Endothelial cell of umbilical vein (primary cell): ENCODE results near the gene DAPK2.

Experiments
- EZH2 ChIP-seq: IDR thresholded peaks from 2 replicates; pipeline ENCODE4 v1.6.1; 2012; ENCODE audit warnings: borderline replicate concordance, low read depth, mild to moderate bottlenecking, moderate library complexity, low read length, inconsistent platforms; ENCODE audit not compliant: severe bottlenecking
- JUN ChIP-seq: IDR thresholded peaks from 2 replicates; pipeline ENCODE4 v1.6.1; 2011; ENCODE audit warnings: borderline replicate concordance, low read depth; ENCODE audit not compliant: insufficient read length, insufficient read depth
- POLR2A ChIP-seq: IDR thresholded peaks from 2 replicates; pipeline ENCODE4 v1.6.1; 2012; ENCODE audit warnings: low read depth, mild to moderate bottlenecking, control low read depth, low read length
- POLR2AphosphoS5 ChIP-seq: IDR thresholded peaks from 2 replicates; pipeline ENCODE4 v1.6.1; 2012; ENCODE audit warnings: low read depth, mild to moderate bottlenecking, control low read depth, low read length, moderate library complexity; ENCODE audit not compliant: insufficient read depth
- TF ChIP-seq, protein P1 (sequence below), 2 donors: IDR thresholded peaks; 1 replicate in 1 of 2; 2 replicates in 1 of 2; pipeline ENCODE4 v1.5.1; 2011; ENCODE audit warnings: low read length in 2 of 2, mild to moderate bottlenecking in 2 of 2, moderate library complexity in 2 of 2, control low read depth in 1 of 2, inconsistent platforms in 1 of 2, low read depth in 1 of 2; ENCODE audit not compliant: insufficient read depth in 1 of 2; ENCODE audit errors: extremely low read depth in 1 of 2
- TF ChIP-seq, protein P2 (sequence below): IDR thresholded peaks from 2 replicates; pipeline ENCODE4 v1.6.1; 2011; ENCODE audit not compliant: insufficient read depth, insufficient read length

DNA sequence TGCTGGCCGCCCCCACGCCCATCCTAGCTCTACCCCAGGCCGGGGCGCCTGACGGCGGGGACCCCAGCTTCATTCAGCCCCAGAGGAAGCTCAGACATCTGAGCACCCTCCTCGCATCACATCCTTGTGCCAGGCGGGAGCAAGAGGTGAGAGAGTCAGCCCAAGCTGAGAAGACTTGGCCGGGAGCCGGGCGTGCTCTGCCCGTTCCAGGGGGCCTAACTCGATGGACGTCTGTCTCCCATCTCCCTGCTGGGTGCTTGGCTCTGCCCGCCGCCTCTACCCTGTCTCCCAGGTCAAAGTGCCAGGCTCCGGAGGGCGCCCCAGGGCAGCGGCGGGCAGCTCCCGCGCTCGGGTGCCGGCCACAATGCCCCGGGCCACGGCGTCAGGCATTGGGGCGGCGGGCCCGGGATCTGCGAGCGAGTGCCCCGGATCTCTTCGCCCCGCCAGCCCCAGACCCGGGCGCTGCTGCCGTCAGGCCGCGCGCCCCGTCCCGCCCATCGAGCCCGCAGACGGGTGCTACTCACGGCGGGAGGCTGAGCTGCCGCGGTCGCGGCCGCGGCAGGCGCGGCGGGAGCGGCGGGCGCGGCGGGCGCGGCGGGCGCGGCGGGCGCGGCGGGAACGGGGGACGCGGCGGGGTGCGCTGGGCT lies 388 bp downstream of the DAPK2 start:
- TF ChIP-seq, protein P1, sequence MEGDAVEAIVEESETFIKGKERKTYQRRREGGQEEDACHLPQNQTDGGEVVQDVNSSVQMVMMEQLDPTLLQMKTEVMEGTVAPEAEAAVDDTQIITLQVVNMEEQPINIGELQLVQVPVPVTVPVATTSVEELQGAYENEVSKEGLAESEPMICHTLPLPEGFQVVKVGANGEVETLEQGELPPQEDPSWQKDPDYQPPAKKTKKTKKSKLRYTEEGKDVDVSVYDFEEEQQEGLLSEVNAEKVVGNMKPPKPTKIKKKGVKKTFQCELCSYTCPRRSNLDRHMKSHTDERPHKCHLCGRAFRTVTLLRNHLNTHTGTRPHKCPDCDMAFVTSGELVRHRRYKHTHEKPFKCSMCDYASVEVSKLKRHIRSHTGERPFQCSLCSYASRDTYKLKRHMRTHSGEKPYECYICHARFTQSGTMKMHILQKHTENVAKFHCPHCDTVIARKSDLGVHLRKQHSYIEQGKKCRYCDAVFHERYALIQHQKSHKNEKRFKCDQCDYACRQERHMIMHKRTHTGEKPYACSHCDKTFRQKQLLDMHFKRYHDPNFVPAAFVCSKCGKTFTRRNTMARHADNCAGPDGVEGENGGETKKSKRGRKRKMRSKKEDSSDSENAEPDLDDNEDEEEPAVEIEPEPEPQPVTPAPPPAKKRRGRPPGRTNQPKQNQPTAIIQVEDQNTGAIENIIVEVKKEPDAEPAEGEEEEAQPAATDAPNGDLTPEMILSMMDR (IDR thresholded peaks at IDR 0.05; ENCODE audit: extremely low read depth in 1 of 2, insufficient read depth in 1 of 2, low read depth in 1 of 2, low read length in 2 of 2), result no peak
- TF ChIP-seq EZH2, result peak; percentile 44
- TF ChIP-seq POLR2AphosphoS5, result no peak
- no peak for TF ChIP-seq JUN
- TF ChIP-seq, protein P2, sequence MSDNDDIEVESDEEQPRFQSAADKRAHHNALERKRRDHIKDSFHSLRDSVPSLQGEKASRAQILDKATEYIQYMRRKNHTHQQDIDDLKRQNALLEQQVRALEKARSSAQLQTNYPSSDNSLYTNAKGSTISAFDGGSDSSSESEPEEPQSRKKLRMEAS, result no peak
- no peak for TF ChIP-seq POLR2A
